ENCODE measurements around the gene RASGRP4. TPM values are rescaled to one million over a fixed set of nuclear protein-coding genes. Genes with fewer than 3 reads are reported as not detected.

Gene RASGRP4
- total and polyA plus RNA-seq, 10 of the 15 experiments (the other 5 are each of a cell fraction or from before 2014, with no cell fraction given) = 0.24 to 7.4 (median 3.3) TPM

GRCh38 chr19:38387550-38388348 lies 38.3 kb downstream of the RASGRP4 start, which contains the start of gene GGN:
TSS of gene GGN (minus strand) at chr19:38388034. CDS start at chr19:38387261, 773 bp downstream.
- RAD21 ChIA-PET (ENCODE audit: unreplicated experiment) = interaction anchor here (0.6 to 1.3 kb wide), 3 partner anchors 13 to 303 kb away, joined by 3 to 5 read pairs (median 3); partner anchors contain the start of genes CATSPERG and PSMD8
- CTCF ChIA-PET = interaction anchor here (1.1 to 2.4 kb wide), 4 partner anchors 14 to 543 kb away, joined by 3 to 14 read pairs (median 4); partner anchors contain the start of genes FAM98C, MRPS12, PSMD8 and SARS2
- no peak within 1 kb of the TSS for H3K9ac ChIP-seq (ENCODE audit: control insufficient read depth, insufficient read depth, low read length)
- H3K9me3 ChIP-seq (replicated peaks; ENCODE audit: control insufficient read depth, insufficient read depth, low read length) = no peaks in the 10 kb centered on the region
- FAIRE-seq (no peak), ATAC-seq (peak; percentile 80), DNase-seq (ENCODE audit: low read depth, low spot score) (no peak)
- under 1% methylated on average over 37 of the region's 51 CpGs for WGBS (ENCODE audit: insufficient coverage, insufficient replicate concordance, low lambda C conversion rate, missing lambda C conversion rate)
- no peak within 1 kb of the TSS for H3K27ac ChIP-seq (ENCODE audit: control insufficient read depth, insufficient read depth)
- peaks cover 12% of the 10 kb centered on the region for H3K4me1 ChIP-seq (ENCODE audit: control insufficient read depth, insufficient read depth, low read length)
- H3K36me3 ChIP-seq (ENCODE audit: control insufficient read depth in 2 of 2, insufficient read depth in 2 of 2, low read length in 1 of 2) = peaks cover 5 to 7% of the 10 kb centered on the region in 2 experiments; a peak in 3 of 4 replicates
- BruUV-seq (replicated peaks) = no TSS peak
- no peaks in the 10 kb centered on the region; the same call in 1 of the 2 replicates for H4K20me1 ChIP-seq (ENCODE audit: control insufficient read depth, insufficient read depth)
- intact Hi-C loops (cut with micrococcal nuclease; ENCODE audit: unreplicated experiment) = loop anchor here (5.0 kb wide), 1 partner anchor 155 kb away; no protein-coding TSS in a partner anchor
- H3K4me2 ChIP-seq (ENCODE audit: control insufficient read depth, insufficient read depth) = peak within 1 kb of the TSS; percentile 84
- in situ Hi-C loops (cut with MboI) = no loop called here
- H3K27me3 ChIP-seq (replicated peaks in 1 of 2; ENCODE audit: control insufficient read depth in 2 of 2, insufficient read depth in 2 of 2, low read length in 1 of 2) = no peaks in the 10 kb centered on the region; a peak in 1 of 4 replicates
- SMC1A ChIA-PET (ENCODE audit: uncharacterized antibody, unreplicated experiment) = interaction anchor here (0.9 to 1.4 kb wide), 2 partner anchors 10 to 15 kb away, joined by 3 to 5 read pairs; partner anchors contain the start of gene FAM98C
- no peaks in the 10 kb centered on the region for H3K79me2 ChIP-seq (ENCODE audit: control insufficient read depth, insufficient read depth, low read length)
- no peak within 1 kb of the TSS for H2AFZ ChIP-seq (ENCODE audit: control insufficient read depth, low read depth, low read length)
- POLR2A ChIA-PET = interaction anchor here (0.6 to 1.4 kb wide), 4 partner anchors 12 to 245 kb away, joined by 3 to 5 read pairs (median 3); partner anchors contain the start of genes FAM98C and PSMD8
- no peak for TF ChIP-seq TCF3 (IDR thresholded peaks at IDR 0.05; ENCODE audit: borderline replicate concordance, insufficient read depth, low read depth, low read length)
- 0 out of 3 replicates have a peak, but pooled peaks of 1 of the 2 experiments have one; percentile 21 for TF ChIP-seq EGR1 (IDR thresholded peaks at IDR 0.05; ENCODE audit: borderline replicate concordance in 1 of 2, low read depth in 2 of 2, low read length in 2 of 2)
- peak within 1 kb of the TSS; percentile 69 for H3K4me3 ChIP-seq

Measured in GM12878 (cell line).